Keratinocyte (primary cell): Measurements from ENCODE around the gene FAM163A. TPM values are rescaled to one million over a fixed set of nuclear protein-coding genes. Genes with fewer than 3 reads are reported as not detected.

Experiments used
- DNase-seq: peaks from one replicate; pipeline ENCODE4 v3.0.0-alpha.2; 2011; ENCODE audit warnings: low read depth, missing footprints, low spot score
- FAIRE-seq: peaks from 2 replicates; lab custom pipeline; 2011; peaks lifted over from hg19 to GRCh38; lab: Jason Lieb, UNC
- H2AFZ ChIP-seq: 2 replicates; pipeline ENCODE4 v1.6.0; 2012; ENCODE audit warnings: low read length, control low read depth, inconsistent platforms; ENCODE audit not compliant: control insufficient read depth
- H3K27ac ChIP-seq: 2 replicates; pipeline ENCODE4 v1.5.1; 2011; ENCODE audit warnings: low read length; ENCODE audit not compliant: control insufficient read depth, insufficient read depth
- H3K27me3 ChIP-seq: 3 replicates; pipeline ENCODE4 v1.6.0; 2011; ENCODE audit warnings: low read length; ENCODE audit not compliant: control insufficient read depth, insufficient read depth; ENCODE audit errors: extremely low read depth
- H3K36me3 ChIP-seq, 2 experiments: 2 replicates in 1 of 2; 3 replicates in 1 of 2; pipeline ENCODE4 v1.5.1; 2011; ENCODE audit warnings: low read length in 2 of 2, mild to moderate bottlenecking in 1 of 2; ENCODE audit not compliant: control insufficient read depth in 2 of 2, insufficient read depth in 2 of 2; ENCODE audit errors: extremely low read depth in 1 of 2
- H3K4me1 ChIP-seq: 3 replicates; pipeline ENCODE4 v1.5.1; 2011; ENCODE audit warnings: low read length; ENCODE audit not compliant: control insufficient read depth, insufficient read depth; ENCODE audit errors: extremely low read depth
- H3K4me2 ChIP-seq: 3 replicates; pipeline ENCODE4 v1.6.0; 2011; ENCODE audit warnings: low read depth, low read length; ENCODE audit not compliant: control insufficient read depth, insufficient read depth; ENCODE audit errors: extremely low read depth
- H3K4me3 ChIP-seq, 3 experiments: fragments of 200-600 bp in 1 of 3; sonication (generic) in 1 of 3; 2 replicates in 2 of 3; 3 replicates in 1 of 3; pipeline ENCODE4 v1.5.1; 2011 to 2016; ENCODE audit warnings: low read length in 3 of 3, mild to moderate bottlenecking in 3 of 3, control low read depth in 2 of 3, inconsistent platforms in 1 of 3, low read depth in 1 of 3, mixed read lengths in 1 of 3, mixed run types in 1 of 3, moderate library complexity in 1 of 3; ENCODE audit not compliant: control insufficient read depth in 2 of 3, insufficient read depth in 2 of 3; ENCODE audit errors: extremely low read depth in 1 of 3
- H3K79me2 ChIP-seq: 2 replicates; pipeline ENCODE4 v1.6.0; 2012; ENCODE audit warnings: low read length; ENCODE audit not compliant: control insufficient read depth, insufficient read depth
- H3K9ac ChIP-seq: 3 replicates; pipeline ENCODE4 v1.6.0; 2011; ENCODE audit warnings: low read length; ENCODE audit not compliant: control insufficient read depth, insufficient read depth; ENCODE audit errors: extremely low read depth
- H3K9me1 ChIP-seq: 3 replicates; pipeline ENCODE4 v1.6.0; 2011; ENCODE audit warnings: low read length; ENCODE audit not compliant: control insufficient read depth, insufficient read depth; ENCODE audit errors: extremely low read depth
- H3K9me3 ChIP-seq: 2 replicates; pipeline ENCODE4 v1.5.1; 2012; ENCODE audit warnings: low read depth, low read length; ENCODE audit not compliant: control insufficient read depth
- H4K20me1 ChIP-seq: 3 replicates; pipeline ENCODE4 v1.6.0; 2011; ENCODE audit warnings: low read length; ENCODE audit not compliant: control insufficient read depth, insufficient read depth; ENCODE audit errors: extremely low read depth
- EZH2 ChIP-seq: IDR thresholded peaks from one replicate; pipeline ENCODE4 v1.6.1; 2012; ENCODE audit warnings: inconsistent platforms, mild to moderate bottlenecking, low read length, moderate library complexity
- dilution Hi-C: fragments of 300-500 bp; cut with MboI; formaldehyde crosslinking; loops from one replicate; pipeline ENCODE4 v1.7.0; 2020; ENCODE audit warnings: low sequenced_read_pairs; ENCODE audit not compliant: extremely low pct_ligation_motif_present
- polyA plus RNA-seq, 5 experiments: library from polyadenylated mRNA; depleted of rRNA in 3 of 5; stranded (reverse) in 3 of 5; stranded (forward) in 1 of 5; unstranded in 1 of 5; fragments of >200 nt; gene quantifications; 1 replicate in 1 of 5; 2 replicates in 3 of 5; 3 replicates in 1 of 5; pipeline versions ENCODE4 v1.2.1 to v1.2.3, GENCODE V29; 2011 to 2012; ENCODE audit warnings: missing spikeins in 2 of 5, low read depth in 1 of 5, low replicate concordance in 1 of 5
- TF ChIP-seq, protein P1 (sequence below), 3 experiments: IDR thresholded peaks in 1 of 3; conservative IDR thresholded peaks in 1 of 3; optimal IDR thresholded peaks in 1 of 3; 2 replicates in 2 of 3; 3 replicates in 1 of 3; pipeline versions ENCODE3 to v1.5.1; 2011; ENCODE audit warnings: low read length in 3 of 3, mild to moderate bottlenecking in 3 of 3, moderate library complexity in 2 of 3, control low read depth in 1 of 3, inconsistent platforms in 1 of 3; ENCODE audit not compliant: insufficient read depth in 2 of 3; ENCODE audit errors: extremely low read depth in 1 of 3

FAM163A gene
- polyA plus RNA-seq, 1 donor (not counting 4 experiments of a cell fraction or from before 2014, with no cell fraction given), result not detected

DNA sequence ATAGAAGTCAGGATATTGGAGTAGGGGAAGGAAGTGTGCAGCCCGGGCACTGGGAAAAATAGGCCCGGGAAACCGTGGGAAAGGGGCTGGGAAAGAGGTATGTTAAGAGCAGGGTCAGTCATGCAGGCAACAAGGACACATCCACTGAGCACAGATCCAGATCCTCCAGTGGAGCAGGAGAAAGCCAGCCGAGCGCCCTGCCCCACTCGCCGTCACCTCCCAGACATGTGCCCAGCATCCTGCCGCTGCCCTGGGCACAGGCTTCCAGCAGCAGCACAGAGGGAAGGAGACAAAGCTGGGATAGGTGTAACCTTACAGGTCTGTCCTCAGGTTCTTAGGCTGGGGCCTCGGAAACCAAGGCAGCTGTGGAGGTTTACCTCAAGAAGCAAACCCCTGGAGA lies 64.2 kb downstream of the FAM163A start:
- DNase-seq (no peak), FAIRE-seq (no peak)
- Histone ChIP-seq H3K4me2 (no peak overlapping the region), H3K4me1 (peaks cover 7% of the 10 kb centered on the region), H3K9me1 (no peaks in the 10 kb centered on the region), H4K20me1 (no peaks in the 10 kb centered on the region), H3K9me3 (no peaks in the 10 kb centered on the region), H3K4me3 (no peak overlapping the region), H3K9ac (no peak overlapping the region), H3K27ac (no peak overlapping the region), H3K36me3 (no peaks in the 10 kb centered on the region), H3K27me3 (peaks cover 12% of the 10 kb centered on the region), H3K79me2 (no peaks in the 10 kb centered on the region), H2AFZ (no peak overlapping the region)
- dilution Hi-C loops, result loop anchor here (25.0 kb wide), 1 partner anchor 95 kb away; no protein-coding TSS in a partner anchor
- no peak for TF ChIP-seq EZH2
- TF ChIP-seq, protein P1, sequence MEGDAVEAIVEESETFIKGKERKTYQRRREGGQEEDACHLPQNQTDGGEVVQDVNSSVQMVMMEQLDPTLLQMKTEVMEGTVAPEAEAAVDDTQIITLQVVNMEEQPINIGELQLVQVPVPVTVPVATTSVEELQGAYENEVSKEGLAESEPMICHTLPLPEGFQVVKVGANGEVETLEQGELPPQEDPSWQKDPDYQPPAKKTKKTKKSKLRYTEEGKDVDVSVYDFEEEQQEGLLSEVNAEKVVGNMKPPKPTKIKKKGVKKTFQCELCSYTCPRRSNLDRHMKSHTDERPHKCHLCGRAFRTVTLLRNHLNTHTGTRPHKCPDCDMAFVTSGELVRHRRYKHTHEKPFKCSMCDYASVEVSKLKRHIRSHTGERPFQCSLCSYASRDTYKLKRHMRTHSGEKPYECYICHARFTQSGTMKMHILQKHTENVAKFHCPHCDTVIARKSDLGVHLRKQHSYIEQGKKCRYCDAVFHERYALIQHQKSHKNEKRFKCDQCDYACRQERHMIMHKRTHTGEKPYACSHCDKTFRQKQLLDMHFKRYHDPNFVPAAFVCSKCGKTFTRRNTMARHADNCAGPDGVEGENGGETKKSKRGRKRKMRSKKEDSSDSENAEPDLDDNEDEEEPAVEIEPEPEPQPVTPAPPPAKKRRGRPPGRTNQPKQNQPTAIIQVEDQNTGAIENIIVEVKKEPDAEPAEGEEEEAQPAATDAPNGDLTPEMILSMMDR (optimal IDR thresholded peaks at IDR 0.05 in 1 of 3, IDR thresholded peaks at IDR 0.05 in 1 of 3, conservative IDR thresholded peaks at IDR 0.05 in 1 of 3; ENCODE audit: extremely low read depth in 1 of 3, insufficient read depth in 2 of 3, low read length in 3 of 3), result no peak

DNA sequence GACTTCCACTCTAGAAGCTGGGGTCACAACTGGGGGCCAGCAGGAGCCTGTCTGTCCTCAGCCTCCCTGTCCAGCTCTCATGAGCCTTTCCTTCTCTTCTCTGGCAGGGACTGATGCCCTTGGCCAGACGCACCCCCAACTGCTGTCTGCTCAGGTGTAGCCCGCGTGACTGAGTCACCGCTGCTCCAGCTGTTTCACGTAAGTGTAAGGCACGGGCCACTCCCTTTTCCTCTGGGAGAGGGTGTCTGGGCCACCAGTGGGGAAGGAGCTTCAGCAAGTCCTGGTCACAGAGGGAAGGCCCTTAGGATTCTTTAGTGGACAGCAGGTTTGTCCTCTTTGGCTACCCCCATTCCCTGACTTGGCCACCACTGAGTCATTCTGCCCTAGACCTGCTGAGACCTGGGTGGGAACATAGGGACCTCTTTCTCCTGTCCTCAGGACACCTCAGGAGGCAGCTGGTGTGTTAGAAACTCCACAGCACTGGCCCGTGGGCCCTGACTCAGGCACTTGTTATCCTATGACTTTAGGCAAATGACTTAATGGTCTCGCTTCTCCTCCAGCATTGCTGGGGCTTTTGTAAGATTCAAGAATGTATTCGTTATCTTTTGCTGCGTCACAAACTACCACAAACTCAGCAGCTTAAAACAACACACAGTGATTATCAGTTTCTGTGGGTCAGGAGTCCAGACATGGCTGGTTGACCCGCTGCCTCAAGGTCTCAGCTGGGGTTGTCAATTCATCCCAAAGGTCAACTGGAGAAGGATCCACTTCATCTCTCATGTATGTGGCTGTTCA lies 64.8 kb downstream of the FAM163A start:
- Histone ChIP-seq H3K9me1 (no peaks in the 10 kb centered on the region), H3K36me3 (no peaks in the 10 kb centered on the region), H4K20me1 (no peaks in the 10 kb centered on the region), H3K79me2 (no peaks in the 10 kb centered on the region), H3K4me1 (peaks cover 7% of the 10 kb centered on the region), H3K4me3 (no peak overlapping the region), H3K9ac (no peak overlapping the region), H2AFZ (no peak overlapping the region), H3K27ac (no peak overlapping the region), H3K27me3 (peaks cover 12% of the 10 kb centered on the region), H3K4me2 (no peak overlapping the region), H3K9me3 (no peaks in the 10 kb centered on the region)
- no peak for FAIRE-seq
- dilution Hi-C loops, result loop anchor here (25.0 kb wide), 1 partner anchor 96 kb away; no protein-coding TSS in a partner anchor
- TF ChIP-seq EZH2, result no peak
- TF ChIP-seq, protein P1 (optimal IDR thresholded peaks at IDR 0.05 in 1 of 3, IDR thresholded peaks at IDR 0.05 in 1 of 3, conservative IDR thresholded peaks at IDR 0.05 in 1 of 3; ENCODE audit: extremely low read depth in 1 of 3, insufficient read depth in 2 of 3, low read length in 3 of 3), result no peak
- peak; percentile 4 for DNase-seq
